GM18502 (cell line): Measurements from ENCODE around the gene DCANP1.

Experiments
- ATAC-seq: cut with Tn5 transposase; IDR thresholded peaks from one replicate; pipeline ENCODE4 v1.9.1; 2021; ENCODE audit warnings: mild to moderate bottlenecking; ENCODE audit not compliant: unreplicated experiment, poor library complexity

Gene DCANP1

GRCh38 chr5:135458356-135458755, 11.2 kb upstream of the DCANP1 start:
- ATAC-seq = no peak

GRCh38 chr5:135457424-135458071, 10.4 kb upstream of the DCANP1 start:
- peak; percentile 85 for ATAC-seq

GRCh38 chr5:135456238-135457099, 9.3 kb upstream of the DCANP1 start:
- ATAC-seq = peak; percentile 59

DNA sequence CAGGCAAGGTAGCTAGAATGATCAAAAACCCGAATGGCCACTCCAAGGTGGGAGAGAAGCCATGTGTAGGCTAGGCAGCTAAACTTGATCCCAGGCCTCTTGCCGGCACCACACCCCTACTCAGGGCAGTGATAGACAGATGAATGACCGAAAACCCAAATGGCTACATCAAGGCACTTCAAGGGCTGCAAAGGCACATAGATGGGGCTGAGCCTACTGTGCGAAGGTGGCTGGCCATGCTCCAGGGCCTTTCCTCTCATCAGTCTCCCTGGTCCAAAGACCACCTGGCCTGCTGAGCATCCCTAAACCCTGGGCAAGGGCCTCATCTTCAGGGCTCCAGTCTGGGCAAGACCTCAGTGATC, 8.7 kb upstream of the DCANP1 start:
- no peak for ATAC-seq

GRCh38 chr5:135454946-135455345, 7.8 kb upstream of the DCANP1 start:
- no peak for ATAC-seq

- ATAC-seq = no peak
These were observed 6.5 kb upstream of the DCANP1 start for GRCh38 chr5:135453613-135454012.

DNA sequence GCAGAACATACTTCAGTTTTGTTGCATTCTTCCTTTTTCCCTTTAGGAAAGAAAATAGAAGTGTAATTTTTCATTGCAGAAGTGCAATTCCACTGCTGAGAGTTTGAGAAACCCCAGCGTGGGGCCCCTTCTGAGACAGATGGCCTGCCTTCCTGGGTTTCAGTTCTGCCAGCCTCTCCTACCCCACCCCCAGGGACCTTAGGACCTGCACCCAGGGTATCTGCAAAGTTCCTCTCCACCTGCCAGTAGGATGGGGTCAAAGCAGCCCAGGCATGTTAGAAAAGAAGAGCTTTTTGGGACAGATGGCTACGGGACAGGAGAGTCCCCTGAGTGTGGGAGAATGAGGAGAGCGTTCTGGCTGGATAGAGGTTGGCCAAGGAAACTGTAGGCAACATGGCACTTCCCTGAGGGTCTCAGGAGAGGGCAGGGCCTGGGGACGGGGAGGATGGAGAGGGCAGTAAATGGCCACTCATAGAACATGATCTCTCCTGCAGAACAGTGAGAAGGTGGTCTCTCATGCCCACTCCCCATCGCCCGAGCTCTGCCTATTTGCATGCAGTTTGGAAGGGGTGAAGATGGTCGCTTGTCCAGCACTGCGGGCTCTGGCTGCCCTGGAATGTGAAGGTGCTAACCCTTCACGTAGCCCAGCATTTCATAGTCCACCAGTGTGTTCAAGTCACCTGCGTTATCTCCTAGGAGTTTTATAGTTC, 5.3 kb upstream of the DCANP1 start, which contains the start of gene TIFAB:
TSS of gene TIFAB (minus strand) at position 31 of the 710 bp plus-strand sequence. CDS start 2,412 bp downstream, outside the sequence.
- no peak for ATAC-seq

DNA sequence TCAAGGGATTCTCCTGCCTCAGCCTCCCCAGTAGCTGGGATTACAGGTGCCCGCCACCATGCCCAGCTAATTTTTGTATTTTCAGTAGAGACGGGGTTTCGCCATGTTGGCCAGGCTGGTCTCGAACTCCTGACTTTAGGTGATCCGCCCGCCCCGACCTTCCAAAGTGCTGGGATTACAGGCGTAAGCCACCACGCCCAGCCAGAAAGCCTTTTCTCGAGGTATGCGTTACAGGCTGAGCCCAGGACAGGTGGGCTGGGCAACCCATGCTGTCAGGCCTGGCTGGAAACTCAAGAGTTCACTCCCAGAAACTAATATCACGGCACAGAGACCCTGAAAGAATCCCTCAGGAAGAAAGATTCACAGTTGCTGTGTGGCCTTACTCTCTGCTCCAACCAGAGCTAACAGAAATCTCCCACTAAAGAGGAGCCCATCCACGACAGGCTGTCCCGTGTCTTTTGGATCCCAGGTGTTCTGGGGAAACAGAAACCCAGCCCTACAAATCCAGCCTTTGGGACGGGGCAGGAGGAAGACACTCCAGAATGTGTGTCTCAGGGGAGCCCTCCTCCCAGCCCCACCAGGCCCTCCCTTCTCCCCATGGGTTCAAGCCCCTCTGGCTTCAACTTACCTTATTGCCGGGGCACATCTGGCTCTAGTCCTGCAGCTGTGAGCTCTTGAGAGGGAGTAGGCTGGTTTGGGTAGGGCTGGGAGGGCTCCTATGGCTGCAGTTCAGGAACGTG, 4.6 kb upstream of the DCANP1 start:
- ATAC-seq = no peak

DNA sequence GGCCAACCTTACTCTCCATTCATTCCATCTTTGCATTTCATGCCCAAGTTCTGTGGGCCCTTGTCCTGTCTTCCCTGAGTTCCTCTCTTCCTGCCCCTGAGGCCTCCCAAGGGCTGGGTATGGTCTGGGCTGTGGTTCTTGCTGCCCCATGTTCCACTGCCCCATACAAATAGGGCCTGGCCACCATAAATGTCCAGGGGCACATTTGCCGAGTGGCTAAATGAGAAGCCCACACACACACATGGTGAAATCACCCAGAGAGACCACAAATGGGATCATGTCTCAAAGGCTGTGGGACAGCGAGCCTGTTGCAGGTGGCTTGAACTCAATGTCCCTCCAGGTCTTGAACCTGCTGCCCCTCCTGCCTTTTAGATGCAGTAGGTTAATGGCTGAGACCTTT, 3.8 kb upstream of the DCANP1 start:
- ATAC-seq = no peak

- ATAC-seq = no peak
These were observed 3.2 kb upstream of the DCANP1 start for GRCh38 chr5:135450336-135450735.

DNA sequence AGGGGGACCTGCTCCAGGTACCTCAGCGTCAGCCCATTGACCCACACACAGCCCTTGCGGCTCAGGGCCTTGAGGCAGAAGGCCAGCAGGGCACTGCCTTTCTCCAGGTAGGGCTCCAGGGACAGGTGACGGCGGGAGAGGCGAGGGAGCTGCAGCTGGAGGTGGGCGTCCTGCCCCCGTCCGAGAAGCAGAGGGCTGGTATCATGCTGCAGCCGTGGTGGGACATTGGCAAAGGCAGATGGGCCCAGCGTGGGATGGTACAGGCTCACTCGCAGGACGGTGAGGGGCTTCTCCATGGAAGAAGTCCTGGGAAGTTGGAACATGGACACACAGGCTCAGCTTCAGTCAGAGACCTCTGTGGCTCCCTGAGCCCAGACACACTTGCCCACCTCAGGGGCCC, 2.5 kb upstream of the DCANP1 start:
- ATAC-seq = no peak

GRCh38 chr5:135448791-135449507, 1.8 kb upstream of the DCANP1 start:
- ATAC-seq = no peak

DNA sequence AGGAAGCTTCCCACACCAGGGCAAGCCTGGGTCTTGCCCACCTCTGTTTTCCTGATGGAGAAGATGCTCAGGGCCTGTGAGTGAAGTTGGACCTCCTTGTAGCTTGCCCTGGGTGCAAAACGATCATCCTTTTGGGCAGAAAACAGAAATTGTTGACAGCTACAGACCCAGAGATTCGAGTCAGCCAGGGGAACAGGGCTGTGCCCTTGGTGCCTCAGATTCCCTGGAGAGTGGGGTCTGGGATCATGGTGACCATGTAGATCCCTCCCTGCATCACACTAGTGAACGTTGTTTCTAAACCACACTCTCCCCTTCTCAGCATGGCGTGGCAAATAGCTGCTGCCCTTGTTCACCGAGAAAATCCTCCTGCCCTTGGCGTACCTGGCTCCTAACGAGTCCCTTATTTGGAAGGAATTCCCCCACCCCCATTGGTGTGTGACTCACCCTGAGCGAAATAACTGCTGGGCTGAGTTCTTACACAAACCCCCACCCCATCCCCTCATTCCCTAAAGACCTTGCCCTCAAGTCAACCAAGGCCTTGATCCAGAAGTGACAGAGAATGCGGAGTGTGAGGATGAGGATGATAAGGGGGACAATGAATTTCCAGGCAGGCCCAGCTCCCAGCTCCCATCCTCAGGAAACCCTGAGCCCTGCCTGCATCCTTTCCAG, 1.1 kb upstream of the DCANP1 start:
- no peak for ATAC-seq

GRCh38 chr5:135446615-135447014, 533 bp downstream of the DCANP1 start:
- no peak for ATAC-seq

- ATAC-seq = no peak
These were observed 942 bp downstream of the DCANP1 start for GRCh38 chr5:135446206-135446605.

- no peak for ATAC-seq
These were observed 1.7 kb downstream of the DCANP1 start for GRCh38 chr5:135445306-135445985.

DNA sequence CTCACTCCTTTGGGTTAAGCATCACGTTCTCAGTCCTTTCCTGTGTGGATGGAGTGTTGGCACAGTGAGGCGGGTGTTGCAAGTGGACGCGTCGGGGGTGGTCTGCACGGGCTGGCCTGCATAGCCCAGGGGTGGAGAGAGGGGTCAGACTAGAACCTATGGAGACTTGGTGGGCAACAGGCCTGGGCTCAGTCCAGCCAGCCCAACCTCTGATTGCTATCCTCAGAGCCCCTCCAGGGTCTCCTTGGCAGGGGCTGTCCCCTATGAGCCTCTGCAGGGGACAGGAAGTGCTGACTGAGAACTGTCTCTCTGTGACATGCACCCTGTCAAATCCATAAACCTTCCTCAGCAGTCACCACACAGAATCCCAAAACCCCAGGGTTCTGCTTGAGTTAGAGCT, 2.3 kb downstream of the DCANP1 start:
- no peak for ATAC-seq

DNA sequence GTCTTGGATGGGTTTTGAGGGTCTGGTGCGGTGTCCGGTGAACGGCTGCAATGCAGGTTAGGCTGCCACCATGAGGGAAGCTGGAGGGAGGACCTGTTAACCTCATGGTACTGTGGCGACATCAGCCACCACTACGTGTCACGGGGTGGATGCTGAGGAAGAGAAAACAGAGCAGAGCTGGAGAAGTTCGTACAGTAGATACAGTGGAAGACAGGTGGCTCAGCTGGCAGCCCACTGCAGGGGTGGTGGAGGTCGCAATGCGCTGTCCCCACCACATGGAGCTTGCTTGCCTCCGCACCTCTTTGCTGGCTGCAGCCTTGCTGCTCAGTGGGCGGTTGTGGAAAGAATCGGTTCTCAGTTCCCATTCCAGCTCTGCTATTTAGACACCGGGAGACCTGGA, 2.8 kb downstream of the DCANP1 start:
- no peak for ATAC-seq
